Neural cell (in vitro differentiated cells): ENCODE results near the gene ETV7. TPM values are rescaled to one million over a fixed set of nuclear protein-coding genes. Genes with fewer than 3 reads are reported as not detected.

Experiments
- H2AFZ ChIP-seq: fragments of 200-600, 300-800 bp; sonication (generic), shearing (Covaris generic); 2 replicates; pipeline ENCODE4 v1.6.0; 2014; ENCODE audit warnings: low read depth, mild to moderate bottlenecking, antibody characterized with exemption, low read length, moderate library complexity
- H3F3A ChIP-seq: fragments of 200-600 bp; shearing (Covaris generic); 2 replicates; pipeline ENCODE4 v1.6.1; 2016; ENCODE audit warnings: mild to moderate bottlenecking, moderate library complexity, mixed read lengths, antibody characterized with exemption, low read length; ENCODE audit not compliant: insufficient read depth, poor library complexity, severe bottlenecking
- H3K27ac ChIP-seq: fragments of 200-600, 300-800 bp; sonication (generic), shearing (Covaris generic); 2 replicates; pipeline ENCODE4 v1.5.1; 2014; ENCODE audit warnings: mild to moderate bottlenecking, low read length, moderate library complexity
- H3K27me3 ChIP-seq: fragments of 300-800, 200-600 bp; sonication (generic), shearing (Covaris generic); 2 replicates; pipeline ENCODE4 v1.6.0; 2014; ENCODE audit warnings: mild to moderate bottlenecking, low read depth, low read length, moderate library complexity; ENCODE audit not compliant: insufficient read depth
- H3K36me3 ChIP-seq: fragments of 300-800, 200-600 bp; sonication (generic), shearing (Covaris generic); 2 replicates; pipeline ENCODE4 v1.5.1; 2014; ENCODE audit warnings: mild to moderate bottlenecking, antibody characterized with exemption, low read length, moderate library complexity; ENCODE audit not compliant: insufficient read depth
- H3K4me2 ChIP-seq: fragments of 300-800, 200-600 bp; sonication (generic), shearing (Covaris generic); 2 replicates; pipeline ENCODE4 v1.6.0; 2014; ENCODE audit warnings: mild to moderate bottlenecking, low read length
- H3K4me3 ChIP-seq: fragments of 300-800, 200-600 bp; sonication (generic), shearing (Covaris generic); 2 replicates; pipeline ENCODE4 v1.5.1; 2014; ENCODE audit warnings: mild to moderate bottlenecking, low read length, moderate library complexity
- H3K79me2 ChIP-seq: fragments of 200-600 bp; shearing (Covaris generic); replicated peaks from 2 replicates; pipeline ENCODE4 v1.6.0; 2014; ENCODE audit warnings: mild to moderate bottlenecking, low read length, moderate library complexity; ENCODE audit not compliant: insufficient read depth
- H3K9ac ChIP-seq: fragments of 300-800, 200-600 bp; sonication (generic), shearing (Covaris generic); 2 replicates; pipeline ENCODE4 v1.6.1; 2016; ENCODE audit warnings: mild to moderate bottlenecking, low read length, mixed read lengths
- H3K9me2 ChIP-seq: fragments of 200-600 bp; shearing (Covaris generic); 2 replicates; pipeline ENCODE4 v1.6.1; 2016; ENCODE audit warnings: mild to moderate bottlenecking, low read length, mixed read lengths; ENCODE audit not compliant: insufficient read depth
- H3K9me3 ChIP-seq: fragments of 200-600, 300-800 bp; sonication (generic), shearing (Covaris generic); 2 replicates; pipeline ENCODE4 v1.6.1; 2016; ENCODE audit warnings: mild to moderate bottlenecking, mixed run types, low read length, moderate library complexity, mixed read lengths
- H4K20me1 ChIP-seq: fragments of 200-600 bp; shearing (Covaris generic); 2 replicates; pipeline ENCODE4 v1.6.1; 2016; ENCODE audit warnings: mild to moderate bottlenecking, mixed run types; ENCODE audit not compliant: insufficient read depth
- EP300 ChIP-seq: fragments of 450-650 bp; conservative IDR thresholded peaks from 2 replicates; pipeline ENCODE4 v1.6.1; 2014; ENCODE audit warnings: antibody characterized with exemption, mild to moderate bottlenecking, moderate library complexity; ENCODE audit not compliant: poor library complexity, severe bottlenecking
- EZH2 ChIP-seq: fragments of 200-600, 300-800 bp; shearing (Covaris generic), sonication (generic); IDR thresholded peaks from 2 replicates; pipeline ENCODE4 v1.6.1; 2014; ENCODE audit warnings: antibody characterized with exemption, low read length, borderline replicate concordance, mild to moderate bottlenecking; ENCODE audit not compliant: insufficient read depth, poor library complexity, severe bottlenecking
- MXI1 ChIP-seq: fragments of 450-650 bp; conservative IDR thresholded peaks from 2 replicates; pipeline ENCODE4 v1.6.1; 2014; ENCODE audit warnings: antibody characterized with exemption, mild to moderate bottlenecking; ENCODE audit not compliant: poor library complexity, severe bottlenecking
- POLR2AphosphoS5 ChIP-seq: IDR thresholded peaks from 2 replicates; pipeline ENCODE4 v1.6.1; 2012
- RAD21 ChIP-seq: fragments of 450-650 bp; conservative IDR thresholded peaks from 2 replicates; pipeline ENCODE4 v1.6.1; 2014; ENCODE audit warnings: antibody characterized with exemption, mild to moderate bottlenecking, moderate library complexity
- SMC3 ChIP-seq: fragments of 450-650 bp; conservative IDR thresholded peaks from 2 replicates; pipeline ENCODE4 v1.6.1; 2014; ENCODE audit warnings: antibody characterized with exemption, mild to moderate bottlenecking, moderate library complexity; ENCODE audit not compliant: poor library complexity
- TAF1 ChIP-seq: IDR thresholded peaks from 2 replicates; pipeline ENCODE4 v1.6.1; 2012; ENCODE audit warnings: low read depth
- polyA plus RNA-seq: library from polyadenylated mRNA; depleted of rRNA; stranded (reverse); fragments of >200 nt; gene quantifications from 2 replicates; pipeline ENCODE4 v1.2.3, GENCODE V29; 2014
- TF ChIP-seq, protein P1 (sequence below): IDR thresholded peaks from 2 replicates; pipeline ENCODE4 v1.6.1; 2012; ENCODE audit warnings: borderline replicate concordance
- TF ChIP-seq, protein P2 (sequence below): fragments of 450-650 bp; IDR thresholded peaks from 2 replicates; pipeline ENCODE4 v1.5.1; 2014; ENCODE audit warnings: antibody characterized with exemption, mild to moderate bottlenecking, moderate library complexity; ENCODE audit not compliant: poor library complexity, severe bottlenecking

Gene ETV7
- polyA plus RNA-seq, 1 donor from 2014 or later = not detected

DNA sequence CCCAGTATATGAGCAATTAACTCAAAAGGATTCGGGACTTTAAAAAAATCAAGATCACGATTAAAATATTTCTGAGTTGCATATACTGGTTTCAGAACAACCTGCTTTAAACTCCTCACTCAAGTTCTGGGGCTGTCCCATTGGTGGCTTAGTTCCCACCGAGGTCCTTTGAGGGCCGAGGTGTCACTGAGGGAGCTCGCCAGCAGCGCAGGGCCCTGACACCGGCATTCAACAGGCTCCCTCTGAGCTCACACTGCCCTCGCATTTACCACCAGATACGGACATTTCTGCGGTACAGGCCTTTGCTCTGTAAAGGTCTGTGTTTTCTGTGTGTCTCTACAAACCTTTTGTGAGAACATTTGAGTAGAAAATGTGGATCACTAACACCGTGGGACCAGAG, 26.4 kb downstream of the ETV7 start:
- Histone ChIP-seq H2AFZ (no peak overlapping the region), H3K27me3 (no peaks in the 10 kb centered on the region), H4K20me1 (no peaks in the 10 kb centered on the region), H3K79me2 (no peaks in the 10 kb centered on the region), H3F3A (no peaks in the 10 kb centered on the region), H3K9me3 (no peaks in the 10 kb centered on the region), H3K9ac (no peak overlapping the region), H3K27ac (no peak overlapping the region), H3K4me2 (no peak overlapping the region), H3K4me3 (no peak overlapping the region), H3K9me2 (no peaks in the 10 kb centered on the region), H3K36me3 (no peaks in the 10 kb centered on the region)
- TF ChIP-seq, protein P1, sequence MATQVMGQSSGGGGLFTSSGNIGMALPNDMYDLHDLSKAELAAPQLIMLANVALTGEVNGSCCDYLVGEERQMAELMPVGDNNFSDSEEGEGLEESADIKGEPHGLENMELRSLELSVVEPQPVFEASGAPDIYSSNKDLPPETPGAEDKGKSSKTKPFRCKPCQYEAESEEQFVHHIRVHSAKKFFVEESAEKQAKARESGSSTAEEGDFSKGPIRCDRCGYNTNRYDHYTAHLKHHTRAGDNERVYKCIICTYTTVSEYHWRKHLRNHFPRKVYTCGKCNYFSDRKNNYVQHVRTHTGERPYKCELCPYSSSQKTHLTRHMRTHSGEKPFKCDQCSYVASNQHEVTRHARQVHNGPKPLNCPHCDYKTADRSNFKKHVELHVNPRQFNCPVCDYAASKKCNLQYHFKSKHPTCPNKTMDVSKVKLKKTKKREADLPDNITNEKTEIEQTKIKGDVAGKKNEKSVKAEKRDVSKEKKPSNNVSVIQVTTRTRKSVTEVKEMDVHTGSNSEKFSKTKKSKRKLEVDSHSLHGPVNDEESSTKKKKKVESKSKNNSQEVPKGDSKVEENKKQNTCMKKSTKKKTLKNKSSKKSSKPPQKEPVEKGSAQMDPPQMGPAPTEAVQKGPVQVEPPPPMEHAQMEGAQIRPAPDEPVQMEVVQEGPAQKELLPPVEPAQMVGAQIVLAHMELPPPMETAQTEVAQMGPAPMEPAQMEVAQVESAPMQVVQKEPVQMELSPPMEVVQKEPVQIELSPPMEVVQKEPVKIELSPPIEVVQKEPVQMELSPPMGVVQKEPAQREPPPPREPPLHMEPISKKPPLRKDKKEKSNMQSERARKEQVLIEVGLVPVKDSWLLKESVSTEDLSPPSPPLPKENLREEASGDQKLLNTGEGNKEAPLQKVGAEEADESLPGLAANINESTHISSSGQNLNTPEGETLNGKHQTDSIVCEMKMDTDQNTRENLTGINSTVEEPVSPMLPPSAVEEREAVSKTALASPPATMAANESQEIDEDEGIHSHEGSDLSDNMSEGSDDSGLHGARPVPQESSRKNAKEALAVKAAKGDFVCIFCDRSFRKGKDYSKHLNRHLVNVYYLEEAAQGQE = no peak
- TF ChIP-seq SMC3 (no peak), POLR2AphosphoS5 (no peak), RAD21 (no peak), MXI1 (no peak), EZH2 (no peak), TAF1 (no peak), EP300 (no peak)
- TF ChIP-seq, protein P2, sequence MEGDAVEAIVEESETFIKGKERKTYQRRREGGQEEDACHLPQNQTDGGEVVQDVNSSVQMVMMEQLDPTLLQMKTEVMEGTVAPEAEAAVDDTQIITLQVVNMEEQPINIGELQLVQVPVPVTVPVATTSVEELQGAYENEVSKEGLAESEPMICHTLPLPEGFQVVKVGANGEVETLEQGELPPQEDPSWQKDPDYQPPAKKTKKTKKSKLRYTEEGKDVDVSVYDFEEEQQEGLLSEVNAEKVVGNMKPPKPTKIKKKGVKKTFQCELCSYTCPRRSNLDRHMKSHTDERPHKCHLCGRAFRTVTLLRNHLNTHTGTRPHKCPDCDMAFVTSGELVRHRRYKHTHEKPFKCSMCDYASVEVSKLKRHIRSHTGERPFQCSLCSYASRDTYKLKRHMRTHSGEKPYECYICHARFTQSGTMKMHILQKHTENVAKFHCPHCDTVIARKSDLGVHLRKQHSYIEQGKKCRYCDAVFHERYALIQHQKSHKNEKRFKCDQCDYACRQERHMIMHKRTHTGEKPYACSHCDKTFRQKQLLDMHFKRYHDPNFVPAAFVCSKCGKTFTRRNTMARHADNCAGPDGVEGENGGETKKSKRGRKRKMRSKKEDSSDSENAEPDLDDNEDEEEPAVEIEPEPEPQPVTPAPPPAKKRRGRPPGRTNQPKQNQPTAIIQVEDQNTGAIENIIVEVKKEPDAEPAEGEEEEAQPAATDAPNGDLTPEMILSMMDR = no peak

DNA sequence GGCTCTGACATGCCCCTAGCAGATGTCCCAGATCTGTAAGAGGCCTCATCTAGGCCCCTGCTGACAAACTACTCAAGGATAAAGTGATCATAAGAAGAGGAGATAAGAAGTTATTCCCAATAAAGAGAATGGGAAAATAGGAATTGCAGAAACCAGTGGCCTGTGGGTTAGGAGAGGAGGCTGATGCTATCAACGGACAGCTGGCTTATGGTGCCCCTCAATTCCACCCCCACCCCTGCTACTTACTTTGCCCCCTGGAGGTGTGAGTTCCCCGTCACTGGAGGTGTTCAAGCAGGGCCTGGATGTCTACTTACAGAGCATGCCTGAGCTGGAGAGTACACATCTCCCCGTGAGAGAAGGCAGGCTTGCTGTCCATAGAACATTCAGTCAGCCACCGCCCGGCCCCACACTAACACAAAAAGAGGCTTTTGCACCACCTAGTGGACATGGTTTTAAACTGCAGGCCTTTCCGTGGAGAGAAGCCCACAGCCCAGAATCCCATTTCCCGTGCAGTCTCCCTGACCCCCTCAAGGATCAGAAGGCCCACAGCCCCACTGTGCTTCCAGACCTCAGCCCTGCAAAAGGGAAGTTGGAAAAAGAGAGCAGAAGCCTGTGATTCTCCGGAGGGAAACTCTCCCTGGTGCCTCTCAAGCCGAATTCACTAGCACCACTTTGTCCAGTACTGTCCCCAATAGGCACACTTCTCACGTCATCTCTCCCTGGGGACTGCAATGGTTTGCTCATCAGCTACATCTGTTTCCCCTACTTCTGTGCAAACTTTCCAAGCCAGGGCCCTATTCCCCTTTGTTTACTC, 27.0 kb downstream of the ETV7 start:
- Histone ChIP-seq H3K27me3 (no peaks in the 10 kb centered on the region), H4K20me1 (no peaks in the 10 kb centered on the region), H3K79me2 (no peaks in the 10 kb centered on the region), H3K4me2 (no peak overlapping the region), H3F3A (no peaks in the 10 kb centered on the region), H3K9me2 (no peaks in the 10 kb centered on the region), H3K4me3 (no peak overlapping the region), H3K9me3 (no peaks in the 10 kb centered on the region), H3K27ac (no peak overlapping the region), H3K36me3 (no peaks in the 10 kb centered on the region), H3K9ac (no peak overlapping the region), H2AFZ (no peak overlapping the region)
- peak; percentile 64 for TF ChIP-seq MXI1
- TF ChIP-seq, protein P2 = peak; percentile 94
- TF ChIP-seq RAD21 = peak; percentile 98
- TF ChIP-seq EP300 = no peak
- peak; percentile 96 for TF ChIP-seq SMC3
- no peak for TF ChIP-seq EZH2
